ENCODE results near the gene CD96.
"Not testable (repeated sequence)": the region's sequence is repeated elsewhere in the genome, so short reads cannot be mapped to it uniquely, and the experiment has no call there.

The CD96 gene

DNA sequence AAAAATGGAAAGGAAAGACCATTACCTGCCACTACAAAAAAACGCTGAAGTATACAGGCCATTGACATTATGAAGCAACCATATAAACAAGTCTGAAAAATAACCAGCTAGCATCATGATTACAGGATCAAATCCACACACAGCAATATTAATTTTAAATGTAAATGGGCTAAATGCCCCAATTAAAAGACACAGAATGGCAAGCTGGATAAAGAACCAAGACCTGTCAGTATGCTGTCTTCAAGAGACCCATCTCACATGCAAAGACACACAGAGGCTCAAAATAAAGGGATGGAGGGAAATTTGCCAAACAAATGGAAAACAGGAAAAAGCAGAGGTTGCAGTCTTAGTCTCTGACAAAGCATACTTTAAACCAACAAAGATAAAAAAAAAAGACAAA lies 87.0 kb downstream of the CD96 start:
- DNase-seq = not testable (repeated sequence)

DNA sequence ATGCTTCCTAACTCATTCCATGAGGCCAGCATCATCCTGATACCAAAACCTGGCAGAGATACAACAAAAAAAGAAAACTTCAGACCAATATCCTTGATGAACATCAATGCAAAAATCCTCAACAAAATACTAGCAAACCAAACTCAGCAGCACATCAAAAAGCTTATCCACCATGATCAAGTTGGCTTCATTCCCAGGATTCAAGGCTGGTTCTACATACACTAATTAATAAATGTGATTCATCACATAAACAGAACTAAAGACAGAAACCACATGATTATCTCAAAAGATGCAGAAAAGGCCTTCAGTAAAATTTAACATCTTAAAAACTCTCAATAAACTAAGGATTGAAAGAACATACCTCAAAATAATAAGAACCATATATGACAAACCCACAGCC lies 88.6 kb downstream of the CD96 start:
- not testable (repeated sequence) for DNase-seq

DNA sequence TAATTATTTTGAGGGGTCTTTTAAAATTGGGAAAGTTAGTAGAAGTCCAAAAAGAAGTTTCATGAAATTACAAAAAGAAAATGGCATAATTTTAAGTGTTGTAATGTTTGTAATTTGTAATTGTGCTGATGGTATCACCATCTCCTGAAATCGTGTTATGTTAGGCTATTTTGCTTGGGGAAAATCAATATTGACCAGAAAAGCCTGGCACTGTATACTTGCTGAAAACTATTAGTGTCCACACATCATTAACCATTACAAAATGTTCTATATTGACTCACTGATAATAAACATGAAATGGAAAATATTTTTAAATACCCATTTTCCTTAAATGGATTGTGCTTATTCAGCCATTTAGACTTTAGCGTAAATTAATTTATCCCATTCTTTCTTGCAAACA lies 93.4 kb downstream of the CD96 start:
- DNase-seq = no peak

DNA sequence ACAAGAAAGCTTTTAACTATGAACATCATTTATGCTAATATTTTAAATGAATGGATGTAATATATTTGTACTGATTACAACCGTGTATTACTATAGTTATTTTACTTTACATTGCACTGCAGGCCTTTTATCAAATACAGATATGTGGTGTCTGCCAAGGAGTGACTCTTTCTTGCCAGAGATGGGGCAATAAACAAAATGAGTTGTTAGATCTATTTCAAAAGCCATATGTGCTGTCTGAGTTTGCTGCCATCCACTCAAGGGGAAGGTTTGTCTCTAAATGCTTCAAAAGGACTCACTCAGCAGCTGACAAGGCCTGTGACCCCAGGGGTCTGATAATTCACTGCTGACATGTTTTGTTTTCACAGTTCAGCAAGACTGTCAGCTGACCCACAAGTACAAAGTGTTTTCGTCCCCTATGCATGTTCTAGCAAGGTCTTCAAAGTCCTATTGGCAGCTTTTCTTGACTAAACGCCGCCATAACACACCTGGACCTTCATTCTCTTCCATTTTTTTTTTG lies 94.4 kb downstream of the CD96 start:
- no peak for DNase-seq

DNA sequence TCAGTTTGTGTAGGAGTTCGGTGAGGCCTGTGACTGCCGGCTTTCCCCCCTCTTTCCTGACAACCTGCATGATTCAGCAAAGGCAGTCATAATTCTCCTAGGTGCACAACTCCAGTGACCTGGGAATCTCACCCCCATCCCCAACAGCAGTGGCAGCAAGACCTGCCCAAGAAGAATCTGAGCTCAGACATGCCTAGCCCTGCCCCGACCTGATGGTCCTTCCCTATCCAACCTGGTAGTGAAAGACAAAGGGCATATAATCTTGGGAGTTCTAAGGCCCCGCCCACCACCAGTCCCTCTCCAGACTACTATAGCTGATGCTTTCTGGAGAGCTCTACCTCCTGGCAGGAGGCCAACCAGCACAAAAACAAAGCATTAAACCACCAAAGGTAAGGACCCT lies 97.3 kb downstream of the CD96 start:
- DNase-seq = no peak

DNA sequence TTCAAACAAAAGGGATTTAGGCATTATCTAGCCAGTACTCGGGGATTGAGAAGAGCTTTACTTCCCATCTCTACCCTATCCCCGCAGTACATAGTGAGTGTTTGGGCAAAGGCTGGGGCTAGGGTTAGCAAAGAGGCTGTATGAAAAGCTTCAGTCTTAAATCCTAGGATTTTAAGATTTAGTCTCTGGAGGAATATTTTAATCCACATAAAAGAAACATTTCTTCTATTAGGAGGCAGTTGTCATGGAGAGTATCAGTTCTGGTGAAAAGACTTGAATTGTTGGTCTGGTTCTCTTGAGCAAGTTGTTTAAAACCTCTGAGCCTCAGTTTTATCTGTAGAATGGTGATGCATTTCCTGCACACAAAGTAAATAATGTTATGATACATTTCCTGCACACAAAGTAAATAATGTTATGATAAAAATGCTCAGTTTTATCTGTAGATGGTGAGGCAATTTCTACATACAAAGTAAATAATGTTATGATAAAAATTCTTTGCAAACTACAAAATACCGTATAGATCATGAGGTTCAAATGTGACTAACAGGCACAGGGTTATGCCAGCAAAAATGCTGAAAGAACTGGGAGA lies 107.1 kb downstream of the CD96 start:
- DNase-seq = no peak

DNA sequence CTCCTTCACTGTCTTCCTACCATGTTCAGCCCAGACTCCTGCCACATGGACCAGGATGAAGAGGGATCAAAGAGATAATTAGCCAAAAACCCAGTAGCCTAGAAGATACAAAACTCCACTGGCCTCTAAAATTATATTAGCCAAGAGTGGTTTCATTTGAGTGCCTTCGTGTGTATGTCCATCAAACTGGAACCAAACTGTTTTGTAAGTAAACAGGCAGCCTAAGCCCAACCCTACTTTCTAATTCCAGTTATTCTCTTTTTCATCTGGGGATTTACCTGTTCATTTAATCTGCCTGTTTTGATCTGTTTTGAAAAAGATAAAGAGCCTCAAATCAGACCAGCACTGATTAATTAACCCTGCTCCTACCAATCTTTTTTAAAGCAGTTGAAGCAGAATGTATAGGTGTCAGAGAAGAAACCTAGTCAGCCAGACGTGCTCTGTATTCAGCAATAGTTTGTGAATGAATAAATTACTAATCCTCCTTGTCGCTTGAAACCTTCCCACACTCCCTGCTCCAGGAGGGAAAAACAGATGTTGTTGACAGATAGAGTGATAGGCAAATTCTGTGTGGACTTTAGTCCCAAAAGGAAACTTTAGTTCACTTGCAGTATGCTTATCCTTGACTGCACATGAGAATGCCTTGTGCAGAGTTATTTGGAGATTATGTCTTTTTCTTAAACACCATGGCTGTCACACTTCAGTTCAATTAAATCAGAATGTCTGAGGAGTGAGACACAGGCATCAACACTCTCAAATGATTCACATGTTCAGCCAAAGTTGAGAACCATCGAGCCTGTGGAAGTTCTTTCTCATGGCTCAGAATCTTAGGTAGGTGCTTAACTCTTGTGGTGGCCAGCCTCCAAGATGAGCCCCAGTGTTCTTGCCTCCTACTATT lies 108.6 kb downstream of the CD96 start:
- no peak for DNase-seq

DNA sequence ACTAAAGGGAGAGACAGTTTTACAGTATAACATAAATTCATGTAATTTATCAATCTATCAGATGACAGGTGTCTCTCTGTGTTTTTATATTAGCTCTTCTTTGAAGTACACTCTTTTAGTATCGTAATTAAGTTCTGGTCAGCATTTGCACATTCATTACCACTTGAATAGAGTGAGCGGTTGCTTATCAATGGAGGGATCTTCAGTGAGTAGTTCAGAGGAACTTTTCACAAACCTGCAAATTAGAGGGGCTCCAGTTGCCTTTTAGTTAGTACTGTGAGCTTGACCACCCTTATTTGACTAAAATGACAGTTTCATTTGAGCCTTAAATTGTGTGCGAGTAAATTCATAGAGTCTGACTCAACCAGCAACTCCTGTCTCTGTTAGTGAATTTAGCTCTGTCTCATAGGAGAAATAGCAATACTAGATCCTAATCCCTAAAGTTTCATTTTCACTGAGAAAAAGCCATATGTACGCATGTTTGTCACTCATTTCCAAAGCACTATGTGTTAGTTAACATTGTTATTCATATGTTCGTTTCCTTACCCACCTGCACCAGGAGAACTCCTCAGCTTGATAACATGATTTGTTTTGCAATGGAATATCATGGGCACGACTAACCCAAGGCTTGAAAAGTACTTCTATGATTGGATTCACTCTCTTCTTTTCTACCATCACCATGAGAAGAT lies 110.6 kb downstream of the CD96 start:
- DNase-seq = no peak

DNA sequence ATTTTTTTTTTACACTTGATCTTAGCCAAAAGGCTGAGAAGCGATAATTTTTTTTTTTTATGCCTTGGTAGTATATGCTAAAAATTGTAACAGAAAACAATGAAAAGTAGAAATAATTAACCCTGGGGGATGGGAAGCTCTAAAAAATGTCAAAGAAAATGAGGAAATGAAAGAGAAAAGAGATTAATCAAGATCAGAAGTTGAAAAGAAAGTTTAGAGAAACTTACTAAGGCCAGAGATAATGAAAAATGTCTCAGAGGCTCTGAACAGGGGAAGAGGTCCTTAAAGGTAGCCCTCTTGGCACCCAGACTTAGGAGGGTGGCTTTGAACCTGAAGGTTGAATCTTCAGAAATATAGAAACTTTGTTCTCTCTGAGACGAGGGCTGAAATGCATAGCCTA lies 111.8 kb downstream of the CD96 start:
- no peak for DNase-seq

DNA sequence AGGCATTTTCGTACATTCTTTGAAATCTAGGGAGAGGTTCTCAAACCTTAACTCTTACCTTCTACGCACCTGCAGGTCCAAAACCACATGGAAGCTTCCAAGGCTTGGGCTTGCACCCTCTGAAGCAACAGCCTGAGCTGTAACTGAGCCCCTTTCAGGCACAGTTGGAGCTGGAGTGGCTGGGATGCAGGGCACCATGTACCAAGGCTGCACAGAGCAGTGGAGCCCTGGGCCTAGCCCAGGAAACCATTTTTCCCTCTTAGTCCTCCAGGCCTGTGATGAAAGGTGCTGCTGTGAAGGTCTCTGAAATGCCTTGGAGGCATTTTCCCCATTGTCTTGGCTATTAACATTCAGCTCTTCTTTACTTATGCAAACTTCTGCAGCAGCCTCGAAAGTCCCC lies 120.0 kb downstream of the CD96 start:
- no peak for DNase-seq

DNA sequence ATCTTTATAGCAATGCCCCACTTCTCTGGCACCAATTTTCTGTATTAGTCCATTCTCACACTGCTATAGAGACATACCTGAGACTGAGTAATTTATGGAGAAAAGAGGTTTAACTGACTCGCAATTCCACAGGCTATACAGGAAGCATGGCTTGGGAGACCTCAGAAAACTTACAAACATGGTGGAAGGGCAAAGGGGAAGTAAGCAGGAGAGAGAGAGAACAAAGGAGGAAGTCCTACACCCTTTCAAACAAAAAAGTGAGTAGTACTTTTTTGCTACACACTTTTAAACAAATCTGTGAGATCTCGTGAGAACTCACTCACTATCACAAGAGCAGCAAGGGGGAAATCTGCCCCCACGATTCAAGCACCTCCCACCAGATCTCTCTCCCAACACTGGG lies 120.9 kb downstream of the CD96 start:
- DNase-seq = no peak

DNA sequence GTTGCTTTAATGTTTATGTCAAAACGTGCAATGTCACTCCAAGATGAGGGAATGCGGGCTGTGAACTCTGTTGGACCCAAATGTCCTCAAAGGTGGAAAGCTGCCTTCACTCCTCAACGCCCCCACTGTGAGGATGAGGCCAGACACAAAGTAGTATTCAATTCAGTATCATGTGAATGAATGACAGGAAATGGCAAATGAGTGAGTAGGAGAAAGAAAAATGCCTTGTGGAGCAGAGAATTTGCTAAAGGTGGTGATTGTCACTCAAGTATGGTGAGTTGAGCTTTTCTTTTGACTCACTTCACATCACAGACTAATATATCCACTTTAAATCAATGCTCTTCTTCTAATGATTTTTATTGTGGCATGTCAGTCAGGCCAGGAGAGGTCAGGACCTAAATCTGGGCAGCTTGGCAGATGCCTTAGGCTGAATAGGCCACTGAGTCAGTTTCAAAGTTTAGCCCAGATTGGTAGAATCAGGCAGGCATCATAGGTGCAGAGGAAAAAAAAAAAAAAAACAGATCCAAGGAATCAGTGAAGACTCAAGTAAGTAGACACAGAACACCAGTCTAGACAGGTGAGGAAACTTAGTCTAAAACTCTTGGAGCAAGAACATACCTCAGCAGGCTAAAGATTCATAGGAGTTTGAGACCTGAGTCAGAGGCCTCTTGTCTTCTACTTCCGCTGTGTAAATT lies 124.2 kb downstream of the CD96 start:
- no peak for DNase-seq

DNA sequence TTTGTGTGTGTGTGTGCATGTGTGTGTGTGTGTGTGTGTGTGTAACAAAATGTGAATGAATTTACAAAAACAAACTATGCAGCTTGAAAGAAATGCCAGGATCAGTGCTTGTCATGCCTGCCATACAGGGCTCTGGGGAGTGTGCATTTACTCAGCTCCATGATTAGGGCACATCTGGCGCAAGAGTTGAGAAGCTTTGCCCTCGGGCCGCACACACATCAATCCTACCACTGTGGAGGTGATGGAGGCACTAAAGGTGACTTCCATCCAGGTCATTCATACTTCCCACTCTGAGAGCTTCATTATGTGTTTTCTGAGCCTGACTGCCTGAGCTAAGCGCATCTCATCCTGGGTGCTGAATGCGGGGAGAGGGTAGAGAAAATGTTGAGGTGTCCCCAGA lies 125.2 kb downstream of the CD96 start:
- DNase-seq = no peak

DNA sequence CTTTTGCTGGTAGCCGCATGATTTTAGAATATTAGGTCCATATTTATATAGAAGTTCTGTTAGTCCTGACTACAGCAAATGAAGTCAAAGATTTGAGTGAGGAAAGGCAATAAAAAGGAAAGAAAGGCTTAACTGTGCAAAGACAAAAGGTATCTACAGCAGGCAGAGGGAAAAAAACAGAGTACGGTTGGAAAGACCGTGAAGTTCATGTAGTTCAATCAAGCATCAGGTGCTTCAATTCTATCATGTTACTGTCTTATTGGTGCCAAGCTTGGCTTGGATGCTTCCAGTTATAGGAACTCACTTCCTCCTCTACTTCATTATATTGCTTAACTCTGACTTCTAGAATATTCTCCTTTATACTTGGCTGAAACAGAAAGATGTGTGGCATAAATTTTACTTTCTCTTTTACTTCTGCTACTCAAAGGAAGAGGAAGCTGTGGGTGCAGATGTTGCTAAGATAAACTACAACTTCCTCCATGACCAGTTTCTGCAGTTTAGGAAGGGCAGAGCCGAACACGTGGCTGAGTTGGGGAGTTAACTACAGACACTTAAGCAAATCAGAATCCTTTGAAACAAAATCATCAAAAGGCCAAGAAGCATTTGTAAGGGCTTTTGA lies 125.7 kb downstream of the CD96 start:
- DNase-seq = peak; percentile 84 to 86

DNA sequence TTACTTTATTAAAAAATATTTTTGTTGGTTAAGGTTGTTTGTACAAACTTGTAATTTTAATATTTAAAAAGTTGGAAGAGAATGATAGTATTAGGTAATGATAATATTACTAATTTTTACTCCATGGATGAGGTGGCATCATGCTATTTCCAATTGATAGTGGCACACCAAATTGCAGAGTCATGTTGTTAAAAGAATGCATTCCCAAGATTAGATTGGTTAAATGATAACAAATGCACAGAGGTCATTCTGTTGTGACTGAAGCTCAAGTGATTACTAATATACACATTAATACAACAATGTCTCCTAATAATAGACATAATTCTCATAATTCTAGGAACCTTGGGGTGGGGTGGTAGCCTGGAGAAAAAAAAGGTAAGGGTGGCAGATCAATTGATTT lies 126.3 kb downstream of the CD96 start:
- no peak for DNase-seq

DNA sequence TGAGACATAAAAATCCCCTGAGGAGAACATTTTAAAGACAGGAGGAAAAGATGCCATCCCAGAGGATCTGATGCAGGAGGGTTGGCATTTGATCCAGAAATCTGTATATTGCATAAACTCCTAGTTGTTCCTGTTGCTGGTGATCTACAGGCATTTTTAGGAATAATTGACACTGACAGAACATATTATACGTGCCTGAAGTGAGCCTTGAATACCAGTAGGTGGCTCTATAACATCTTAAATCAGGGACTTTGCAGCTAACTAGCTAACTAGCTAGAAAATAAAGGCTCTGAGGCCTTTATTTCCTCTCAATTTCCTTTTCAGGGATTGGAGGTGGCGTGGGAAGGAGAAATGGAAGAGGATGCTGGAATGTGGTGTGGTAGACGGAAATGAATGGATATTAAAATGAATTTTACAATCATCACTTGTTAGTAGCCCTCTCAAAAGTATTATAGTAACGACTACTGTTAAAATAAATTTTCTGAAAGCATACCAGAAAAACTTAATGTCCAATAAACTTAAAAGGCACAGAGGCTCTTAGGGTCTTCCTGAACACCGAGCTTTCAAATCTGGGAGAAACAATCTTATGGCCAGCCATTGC lies 127.0 kb downstream of the CD96 start:
- DNase-seq = peak in 1 of 2 donors; percentile 56

DNA sequence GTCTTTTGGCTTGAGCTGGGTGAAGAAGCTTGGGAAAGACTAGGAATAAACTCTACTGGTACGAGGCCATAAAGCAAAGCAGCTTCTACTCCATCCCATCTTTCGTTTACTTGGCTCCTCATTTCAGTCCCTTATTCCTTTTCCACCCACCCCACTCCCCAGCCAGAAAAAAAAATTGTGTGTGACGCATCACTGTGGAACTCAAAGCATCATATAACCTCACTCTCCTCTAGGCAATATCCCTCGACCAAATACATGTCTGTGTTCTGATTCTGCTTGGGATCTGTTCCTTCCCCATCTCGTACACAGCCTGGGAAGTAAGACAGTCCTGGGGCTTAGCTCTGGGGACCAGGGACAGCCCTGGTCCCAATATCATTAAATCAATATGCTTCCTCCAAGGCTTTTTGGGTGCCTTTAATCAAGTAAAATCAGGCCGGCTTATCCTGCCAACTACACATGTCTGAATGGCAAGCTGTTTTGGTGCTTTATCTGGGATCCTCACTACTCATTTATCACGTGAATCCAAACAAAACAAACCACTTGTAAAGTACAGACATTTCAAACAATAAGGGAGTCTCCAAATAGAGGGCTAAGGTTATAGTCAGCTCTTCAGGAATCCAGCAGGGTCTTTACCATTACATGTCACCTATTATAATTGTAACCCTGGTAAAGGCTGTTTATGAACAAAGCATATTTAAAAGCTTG lies 128.1 kb downstream of the CD96 start:
- no peak for DNase-seq

DNA sequence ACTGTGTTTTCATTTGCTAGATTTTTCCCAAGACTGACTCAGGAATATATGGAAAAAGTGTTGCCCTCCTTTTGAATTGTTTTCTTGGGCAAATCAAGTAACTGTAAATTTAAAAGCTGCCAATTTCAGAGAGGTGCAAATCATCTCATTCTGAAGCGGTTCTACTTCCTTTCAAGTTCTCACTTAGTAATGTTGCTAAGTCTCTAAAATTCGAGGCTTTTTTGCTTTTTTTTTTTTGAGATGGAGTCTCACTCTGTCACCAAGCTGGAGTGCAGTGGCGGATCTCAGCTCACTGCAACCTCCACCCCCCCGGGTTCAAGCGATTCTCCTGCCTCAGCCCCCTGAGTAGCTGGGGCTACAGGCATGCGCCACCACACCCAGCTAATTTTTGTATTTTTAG lies 130.5 kb downstream of the CD96 start:
- DNase-seq = not testable (repeated sequence)

DNA sequence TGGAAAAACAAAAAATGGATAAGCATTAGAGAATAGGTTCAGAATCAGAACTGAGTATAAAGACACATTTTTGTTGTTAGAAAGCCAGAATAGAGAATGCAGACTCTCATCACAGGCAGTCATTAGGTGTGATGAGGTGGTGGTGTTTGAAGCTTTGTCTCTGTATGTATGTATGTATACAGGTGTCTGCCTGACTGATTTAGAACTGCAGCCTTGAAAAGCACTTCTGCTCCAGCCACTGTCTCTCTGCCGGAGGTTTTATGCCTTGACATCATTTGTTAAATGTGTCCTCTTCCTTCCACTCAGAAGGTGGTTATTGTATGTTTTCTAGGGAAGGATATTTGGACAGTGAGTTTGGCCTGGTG lies 133.8 kb downstream of the CD96 start:
- DNase-seq = no peak

DNA sequence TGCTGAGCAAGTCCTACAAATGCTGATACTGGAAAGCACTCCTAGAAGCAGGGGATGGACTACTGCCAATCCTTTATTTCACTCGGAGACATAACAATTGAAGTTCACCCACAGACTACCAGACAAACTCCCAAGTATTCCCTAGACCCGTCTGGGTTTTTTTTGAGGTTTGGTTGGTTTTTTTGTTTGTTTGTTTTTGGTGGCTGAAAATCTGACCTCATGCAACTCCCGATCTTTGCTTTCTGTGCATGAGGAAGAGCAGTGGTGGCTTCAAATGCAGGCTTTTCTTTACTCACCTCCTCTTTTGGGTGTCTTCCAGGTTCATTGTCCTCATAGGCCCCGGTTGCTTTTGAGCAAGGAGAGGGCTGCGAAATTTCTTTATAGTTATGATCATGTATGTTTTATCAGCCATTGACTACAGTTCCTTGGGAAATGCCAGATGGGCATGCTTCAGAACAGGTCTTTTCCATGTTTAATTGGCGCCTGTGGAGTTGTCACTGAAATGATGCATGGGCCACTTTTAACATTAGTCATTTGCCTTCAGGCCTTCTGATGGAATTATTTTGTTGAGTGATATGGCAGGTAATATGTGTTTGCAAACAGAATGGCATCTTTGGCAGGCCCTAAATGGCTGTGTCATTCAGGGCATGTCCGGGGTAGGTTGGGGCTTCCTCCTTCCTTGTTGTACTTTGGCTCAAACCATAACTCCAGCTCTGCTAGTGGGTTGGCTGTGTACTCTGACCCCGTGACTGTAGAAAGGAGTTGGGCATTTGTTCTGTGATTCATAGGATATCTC lies 134.4 kb downstream of the CD96 start:
- DNase-seq = peak in 1 of 2 donors; percentile 16

DNA sequence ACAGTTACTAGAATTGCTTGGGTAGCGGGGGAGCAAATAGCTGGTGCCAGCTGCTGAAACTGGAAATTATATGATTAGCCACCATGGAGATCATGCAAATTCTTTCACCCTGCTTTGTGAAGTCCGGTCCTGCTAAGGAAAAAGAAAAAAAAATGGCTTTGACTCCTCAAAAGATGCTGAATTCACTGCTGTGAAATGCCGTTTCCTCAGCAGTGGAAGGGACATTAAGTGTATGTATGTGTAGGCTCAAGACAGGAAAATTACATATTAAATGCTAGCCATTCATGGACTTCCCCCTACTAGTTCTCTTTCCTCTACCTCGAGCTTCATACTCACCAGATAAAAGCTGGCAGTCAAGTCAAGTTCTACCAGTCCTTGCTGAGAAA lies 135.0 kb downstream of the CD96 start:
- DNase-seq = no peak
